GM12875 (cell line): ENCODE measurements around the gene UNC119.

Experiments used
- H3K4me3 ChIP-seq: one replicate; pipeline ENCODE4 v1.5.1; 2011; ENCODE audit warnings: low read depth, low read length, control low read depth
- TF ChIP-seq, protein P1 (sequence below): IDR thresholded peaks from 2 replicates; pipeline ENCODE4 v1.5.1; 2011; ENCODE audit warnings: low read depth, mild to moderate bottlenecking, control low read depth, inconsistent platforms, low read length, moderate library complexity, borderline replicate concordance; ENCODE audit not compliant: insufficient read depth

UNC119 gene

DNA sequence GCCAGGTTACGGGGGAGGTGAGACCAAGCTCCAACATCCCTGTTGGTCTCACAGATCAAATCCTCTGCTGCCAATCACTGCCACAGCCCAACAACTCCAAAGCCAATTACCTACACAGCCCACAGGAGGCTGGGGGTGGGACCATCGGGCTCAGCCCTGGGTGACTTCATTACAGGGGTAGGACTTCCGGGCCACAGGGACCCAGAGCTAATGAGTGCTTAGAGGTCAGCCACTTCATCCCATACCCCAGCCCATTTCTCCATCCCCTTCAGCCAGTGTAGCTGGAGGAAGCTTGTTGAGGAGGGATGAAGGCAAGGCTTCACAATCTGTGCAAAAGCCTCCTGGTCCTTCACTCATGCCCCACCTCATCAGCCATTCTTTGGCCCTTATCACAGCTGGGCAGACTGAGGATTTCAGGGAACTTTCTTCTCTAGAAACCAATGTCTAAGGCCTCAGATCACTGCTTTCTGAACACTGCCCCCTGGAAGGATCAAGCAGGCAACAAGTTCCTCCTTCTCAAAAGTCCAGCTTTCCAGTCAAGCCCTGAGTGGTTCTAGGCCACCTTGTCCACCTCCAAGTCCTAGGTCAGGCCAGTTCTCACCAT, 40.5 kb downstream of the UNC119 start:
- H3K4me3 ChIP-seq = no peak overlapping the region
- TF ChIP-seq, protein P1, sequence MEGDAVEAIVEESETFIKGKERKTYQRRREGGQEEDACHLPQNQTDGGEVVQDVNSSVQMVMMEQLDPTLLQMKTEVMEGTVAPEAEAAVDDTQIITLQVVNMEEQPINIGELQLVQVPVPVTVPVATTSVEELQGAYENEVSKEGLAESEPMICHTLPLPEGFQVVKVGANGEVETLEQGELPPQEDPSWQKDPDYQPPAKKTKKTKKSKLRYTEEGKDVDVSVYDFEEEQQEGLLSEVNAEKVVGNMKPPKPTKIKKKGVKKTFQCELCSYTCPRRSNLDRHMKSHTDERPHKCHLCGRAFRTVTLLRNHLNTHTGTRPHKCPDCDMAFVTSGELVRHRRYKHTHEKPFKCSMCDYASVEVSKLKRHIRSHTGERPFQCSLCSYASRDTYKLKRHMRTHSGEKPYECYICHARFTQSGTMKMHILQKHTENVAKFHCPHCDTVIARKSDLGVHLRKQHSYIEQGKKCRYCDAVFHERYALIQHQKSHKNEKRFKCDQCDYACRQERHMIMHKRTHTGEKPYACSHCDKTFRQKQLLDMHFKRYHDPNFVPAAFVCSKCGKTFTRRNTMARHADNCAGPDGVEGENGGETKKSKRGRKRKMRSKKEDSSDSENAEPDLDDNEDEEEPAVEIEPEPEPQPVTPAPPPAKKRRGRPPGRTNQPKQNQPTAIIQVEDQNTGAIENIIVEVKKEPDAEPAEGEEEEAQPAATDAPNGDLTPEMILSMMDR = no peak

DNA sequence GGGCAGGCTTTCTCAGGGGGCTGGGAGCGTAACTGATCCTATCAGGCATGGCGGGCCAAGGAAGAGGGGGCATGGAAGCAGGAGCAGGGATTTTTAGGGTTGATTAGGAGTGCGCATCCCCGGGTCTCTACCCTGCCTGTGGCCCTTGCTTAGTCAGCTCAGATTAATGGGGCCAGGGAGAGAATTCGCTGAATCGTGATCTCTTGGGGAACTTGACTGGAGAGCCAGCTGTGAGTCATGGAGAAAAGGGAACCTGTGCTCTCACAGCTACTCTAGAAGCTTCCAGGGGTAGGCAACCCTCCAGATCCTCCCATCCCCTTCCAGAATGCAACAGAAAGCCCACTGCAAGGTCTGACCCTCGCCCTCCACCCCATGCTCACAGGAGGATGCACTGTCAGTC, 42.6 kb downstream of the UNC119 start:
- no peak overlapping the region for H3K4me3 ChIP-seq
- TF ChIP-seq, protein P1 = no peak

DNA sequence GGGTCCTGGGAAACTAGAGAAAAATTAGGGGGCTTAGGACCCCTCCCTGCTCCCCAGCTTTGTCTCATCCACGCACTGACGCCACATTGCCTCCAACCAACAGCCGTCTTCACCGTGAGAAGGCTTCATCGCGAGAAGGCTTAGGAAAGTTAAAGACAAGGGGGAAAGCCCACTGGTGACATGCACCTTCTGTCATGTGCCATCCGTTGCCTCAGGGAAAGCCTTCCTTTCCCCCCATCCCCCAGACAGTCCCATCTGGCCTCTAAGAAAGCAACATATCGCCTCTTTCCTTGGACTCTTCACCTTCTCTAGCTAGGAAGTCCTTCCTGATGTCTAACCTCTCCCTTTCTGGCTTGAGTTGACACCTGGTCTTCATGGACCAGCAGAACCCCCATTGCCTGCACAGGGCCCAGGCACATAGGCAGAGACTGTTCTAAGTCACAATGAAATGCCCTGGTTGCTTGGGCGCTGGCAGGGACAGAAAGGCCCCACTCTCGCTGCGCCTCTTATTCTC, 44.2 kb downstream of the UNC119 start:
- TF ChIP-seq, protein P1 = no peak
- H3K4me3 ChIP-seq = no peak overlapping the region

DNA sequence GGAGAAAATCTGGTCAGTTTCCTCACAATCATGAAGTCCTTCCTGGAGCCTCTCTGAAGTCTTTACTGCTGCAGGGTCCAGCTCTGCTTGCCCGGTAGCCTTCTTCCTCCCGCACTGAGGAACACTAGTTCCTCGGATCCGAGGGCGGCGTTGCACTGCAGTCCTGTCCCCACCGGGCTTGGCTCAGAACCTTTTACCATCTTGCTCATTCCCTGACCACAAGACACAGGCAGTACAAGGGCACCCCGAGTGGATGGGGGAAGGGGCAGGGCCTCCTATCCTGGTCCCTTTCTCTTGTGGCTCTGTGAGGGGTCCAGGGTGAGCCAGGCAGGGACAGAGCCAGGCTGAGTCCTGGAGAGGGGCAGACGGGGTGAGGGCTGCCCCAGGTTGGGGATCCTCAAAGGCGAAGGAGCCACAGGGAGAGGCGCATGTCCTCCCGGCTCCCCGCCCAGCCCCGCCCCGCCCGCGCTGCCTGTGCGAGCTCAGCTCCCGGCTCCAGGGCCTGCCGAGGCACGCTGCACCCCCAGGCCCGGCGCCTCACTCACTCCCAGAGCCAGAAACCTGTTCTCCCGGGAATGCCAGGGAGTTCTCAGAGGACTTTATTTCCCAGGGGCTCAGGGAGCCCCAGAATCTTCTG, 44.7 kb downstream of the UNC119 start:
- H3K4me3 ChIP-seq = no peak overlapping the region
- TF ChIP-seq, protein P1 = no peak

DNA sequence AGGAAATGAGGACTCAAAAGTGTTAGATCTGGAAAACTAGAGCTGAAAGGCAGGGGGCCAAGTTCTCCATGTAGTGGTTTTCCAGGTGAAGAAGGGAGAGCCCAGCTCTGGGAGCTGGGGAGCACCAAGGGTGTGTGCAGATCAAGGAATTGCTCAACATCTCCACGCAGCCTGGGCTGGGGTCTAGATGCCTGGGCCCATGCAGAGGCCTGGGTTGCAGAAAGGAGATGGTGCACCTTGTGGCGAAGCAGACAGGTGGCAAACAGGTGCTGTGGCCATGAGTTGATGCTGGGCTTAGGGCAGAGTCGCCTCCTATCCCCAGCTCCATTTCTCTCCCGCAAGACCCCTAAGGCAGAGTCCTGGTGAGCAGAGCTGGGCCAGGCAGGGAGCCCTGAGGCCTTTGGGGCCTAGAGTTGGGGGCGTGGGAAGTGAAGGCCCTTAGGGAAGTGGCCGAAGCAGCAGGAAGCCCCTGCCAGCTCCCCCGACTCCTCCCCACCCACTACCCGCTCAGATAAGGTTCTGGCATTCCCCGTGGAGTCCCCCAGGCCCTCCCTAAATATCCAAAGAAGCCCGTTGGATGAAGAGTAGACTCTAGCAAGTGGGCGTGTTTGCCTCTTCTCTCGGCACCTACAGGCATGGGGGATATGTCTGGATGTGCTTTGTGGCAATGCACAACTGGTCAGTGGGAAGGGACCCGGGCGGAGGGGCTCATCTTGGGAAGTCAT, 45.5 kb downstream of the UNC119 start:
- H3K4me3 ChIP-seq = no peak overlapping the region
- TF ChIP-seq, protein P1 = no peak

DNA sequence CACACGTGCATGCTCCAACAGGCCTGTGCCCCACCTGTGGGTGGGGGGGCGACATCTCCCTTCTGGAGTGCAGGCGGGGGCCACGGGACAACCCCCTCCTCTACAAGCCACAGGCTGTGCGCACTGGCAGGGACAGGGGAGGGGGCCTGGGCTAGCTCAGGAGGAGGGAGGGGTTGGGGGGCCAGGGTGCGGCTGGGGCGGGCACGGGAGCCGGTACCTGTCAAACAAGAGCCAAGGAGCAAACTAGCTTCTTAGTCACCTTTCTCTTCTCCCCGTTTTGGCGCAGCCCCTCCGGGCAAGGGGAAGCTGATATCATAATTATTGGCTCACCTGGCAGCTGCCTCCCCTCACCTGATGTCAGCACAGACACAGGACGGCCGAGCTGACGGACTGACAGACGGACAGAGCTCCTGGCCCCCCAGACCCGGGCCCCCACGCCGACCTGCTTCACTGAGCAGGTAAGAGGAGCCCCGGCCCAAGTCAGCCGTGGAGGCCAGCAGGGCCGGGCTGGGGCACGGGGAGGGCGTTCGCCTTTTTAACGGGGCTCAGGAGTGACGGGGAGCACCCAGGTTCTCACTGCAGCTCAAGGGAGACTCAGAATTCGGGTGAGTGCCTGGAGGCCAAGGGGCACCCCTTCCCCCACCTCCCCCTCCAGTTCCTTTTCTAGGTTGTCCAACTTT, 46.3 kb downstream of the UNC119 start, which contains the start of gene FOXN1:
FOXN1 (plus strand) TSS at position 363 of the 680 bp plus-strand sequence. CDS start 17,622 bp downstream, outside the sequence.
- H3K4me3 ChIP-seq = no peak within 1 kb of the TSS
- TF ChIP-seq, protein P1 = no peak
